T-helper 1 cell (primary cell): ENCODE data around the gene ADAD2.
"Not testable (repeated sequence)": the region's sequence is repeated elsewhere in the genome, so short reads cannot be mapped to it uniquely, and the experiment has no call there.

ENCODE experiments used
- DNase-seq, 5 donors: peaks; one replicate each; pipeline ENCODE4 v3.0.0-alpha.2; 2012 to 2020

Gene ADAD2

GRCh38 chr16:84196727-84197394 is 5.9 kb downstream of the ADAD2 start:
- DNase-seq = no peak

DNA sequence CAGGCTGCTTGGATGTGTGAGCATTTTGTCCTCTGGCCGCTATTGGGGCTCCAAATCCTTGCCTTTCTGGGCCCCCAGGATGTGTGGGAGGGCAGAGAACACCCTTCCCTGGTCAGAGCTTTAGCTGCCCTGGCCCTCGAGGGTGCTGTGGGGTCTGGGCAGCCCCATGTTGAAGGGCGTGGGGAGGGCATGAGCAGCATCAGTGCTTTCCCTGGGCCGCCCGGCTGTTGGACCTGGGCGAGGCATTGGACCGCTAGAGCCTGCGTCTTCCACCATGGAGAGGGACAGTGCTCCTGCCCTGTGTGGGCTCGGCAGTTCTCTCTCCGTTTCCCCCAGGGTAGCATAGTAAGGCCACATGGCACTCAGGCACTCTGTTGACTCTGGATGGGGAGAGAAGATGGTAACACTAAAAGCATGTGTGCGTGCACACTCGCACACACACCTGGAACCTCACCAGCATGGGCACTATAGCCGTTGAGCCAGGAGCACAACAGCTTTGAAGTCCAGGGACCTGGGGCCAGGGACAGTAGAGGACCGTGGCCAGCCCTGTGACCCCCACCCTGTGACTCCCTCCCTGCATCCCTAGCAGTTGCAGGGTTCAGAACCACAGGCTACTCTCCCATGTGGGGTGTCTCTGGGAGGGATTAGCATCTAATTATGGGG is 6.6 kb downstream of the ADAD2 start:
- DNase-seq = no peak

DNA sequence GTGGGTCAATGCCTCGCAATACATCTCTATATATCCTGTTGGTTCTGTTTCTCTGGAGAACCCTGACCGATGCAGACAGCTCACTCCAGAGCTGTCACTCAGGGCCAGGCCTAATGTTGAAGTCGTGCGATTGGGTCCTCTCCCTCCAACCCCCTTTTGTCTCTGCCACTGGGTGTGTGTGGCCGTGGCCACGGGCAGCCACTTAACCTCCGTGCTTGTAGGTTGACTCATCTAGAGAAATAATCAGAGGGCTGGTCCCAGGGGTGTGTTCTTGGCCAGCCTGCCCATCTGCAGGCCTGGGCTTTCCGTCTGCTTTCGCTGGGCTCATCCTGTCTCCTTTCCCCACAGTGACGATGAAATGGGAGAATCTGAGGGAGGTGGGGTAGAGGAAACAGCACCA is 7.4 kb downstream of the ADAD2 start:
- no peak for DNase-seq

DNA sequence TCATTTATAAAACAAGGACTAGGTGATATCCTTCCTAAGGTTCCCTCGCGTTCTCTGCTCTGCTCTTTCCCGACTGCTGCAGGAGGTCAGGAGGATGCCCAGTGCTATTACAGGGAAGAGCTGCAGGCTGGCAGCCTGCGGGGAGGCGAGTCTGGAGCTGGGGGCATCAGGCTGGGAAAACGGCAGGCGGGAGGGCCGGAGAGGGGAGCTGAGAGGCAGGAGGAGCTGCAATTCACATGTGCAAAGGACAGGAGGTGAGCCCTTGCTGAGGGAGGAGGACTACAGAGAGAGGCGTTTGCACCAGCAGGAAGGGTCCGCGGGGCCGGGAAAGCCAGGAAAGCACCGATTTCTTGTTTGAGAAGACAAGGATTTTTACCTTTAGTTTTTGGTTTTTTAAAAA is 8.1 kb downstream of the ADAD2 start:
- no peak for DNase-seq

GRCh38 chr16:84199861-84200260 is 8.9 kb downstream of the ADAD2 start:
- no peak for DNase-seq

- DNase-seq = not testable (repeated sequence)
These were observed 13.6 kb downstream of the ADAD2 start for GRCh38 chr16:84204551-84204950.

- DNase-seq = not testable (repeated sequence)
These were observed 14.2 kb downstream of the ADAD2 start for GRCh38 chr16:84205123-84205522.

DNA sequence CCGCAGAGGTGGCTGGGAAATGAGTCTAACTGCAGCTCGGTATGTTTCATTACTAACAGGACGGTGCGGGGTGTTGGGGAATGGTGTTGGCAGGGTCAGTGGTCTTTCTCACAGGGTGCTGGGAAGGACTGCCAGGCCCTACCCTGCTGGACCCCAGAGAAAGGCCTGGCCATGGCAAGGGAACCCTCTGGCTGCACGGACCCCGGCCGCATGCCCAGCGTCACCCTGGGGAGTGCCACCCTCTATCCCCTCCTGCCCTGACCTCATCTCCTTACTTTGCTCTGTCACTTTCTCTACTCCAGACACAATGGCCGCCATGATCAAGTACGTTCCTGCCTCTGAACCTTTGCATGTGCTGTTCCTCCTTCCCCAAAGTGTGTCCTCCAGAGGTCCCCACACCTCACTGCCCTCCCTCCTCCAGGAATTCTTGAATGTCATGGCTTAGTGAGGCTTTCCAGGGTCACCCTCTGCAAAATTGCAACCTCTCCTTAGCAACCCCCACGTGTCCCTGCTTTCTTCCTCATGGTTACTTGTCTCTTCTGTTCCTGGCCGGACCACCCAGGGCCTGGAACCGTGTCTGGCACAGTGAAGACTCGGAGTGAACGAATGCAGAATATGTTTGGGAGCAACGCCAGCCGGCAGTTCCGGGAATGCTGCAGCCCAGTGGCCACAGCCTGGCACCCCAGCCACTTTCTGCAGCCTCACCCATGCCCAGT is 15.2 kb downstream of the ADAD2 start:
- no peak for DNase-seq

- DNase-seq = no peak
These were observed 16.3 kb downstream of the ADAD2 start for GRCh38 chr16:84207251-84207650.

DNA sequence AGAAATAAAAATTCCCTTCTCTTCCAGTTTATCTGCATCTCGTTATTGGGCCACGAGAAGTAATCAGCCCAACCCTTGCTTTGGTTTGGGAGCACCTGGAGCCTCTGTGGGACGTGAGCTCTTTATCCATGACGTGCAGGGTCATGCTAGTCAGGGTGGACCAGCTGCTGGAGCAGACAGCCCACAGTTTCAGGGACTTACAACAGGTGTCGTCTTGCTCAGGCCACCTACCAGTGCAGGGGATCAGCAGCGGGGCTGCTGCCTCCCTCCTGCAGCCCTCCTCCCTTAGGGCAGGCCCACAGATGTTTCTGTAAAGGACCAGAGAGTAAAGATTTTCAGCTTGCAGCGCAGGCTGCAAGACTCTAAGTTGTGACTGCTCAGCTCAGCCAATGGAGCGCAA is 16.9 kb downstream of the ADAD2 start:
- DNase-seq = no peak

GRCh38 chr16:84209989-84210388 is 19.0 kb downstream of the ADAD2 start:
- DNase-seq = no peak

DNA sequence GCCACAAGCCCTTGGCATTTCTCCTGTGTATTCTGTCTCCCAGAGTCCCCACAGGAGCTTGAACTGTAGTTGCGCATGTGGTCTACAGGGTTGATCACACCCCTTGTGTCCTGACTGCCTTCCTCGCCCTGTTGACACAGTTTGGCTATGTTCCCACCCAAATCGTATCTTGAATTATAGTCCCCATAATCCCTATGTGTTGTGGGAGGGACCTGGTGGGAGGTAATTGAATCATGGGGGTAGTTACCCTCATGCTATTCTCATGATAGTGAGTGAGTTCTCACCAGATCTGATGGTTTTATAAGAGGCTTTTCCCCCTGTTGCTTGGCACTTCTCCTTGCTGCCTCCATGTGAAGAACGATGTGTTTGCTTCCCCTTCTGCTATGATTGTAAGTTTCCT is 21.2 kb downstream of the ADAD2 start:
- no peak for DNase-seq

- no peak for DNase-seq
These were observed 21.7 kb downstream of the ADAD2 start for GRCh38 chr16:84212631-84213030.

GRCh38 chr16:84214451-84215066 is 23.6 kb downstream of the ADAD2 start:
- DNase-seq = no peak

- DNase-seq = no peak
These were observed 24.6 kb downstream of the ADAD2 start for GRCh38 chr16:84215531-84215930.

- not testable (repeated sequence) for DNase-seq
These were observed 25.2 kb downstream of the ADAD2 start for GRCh38 chr16:84216144-84216543.

GRCh38 chr16:84218176-84218823 is 27.3 kb downstream of the ADAD2 start:
- DNase-seq = no peak

DNA sequence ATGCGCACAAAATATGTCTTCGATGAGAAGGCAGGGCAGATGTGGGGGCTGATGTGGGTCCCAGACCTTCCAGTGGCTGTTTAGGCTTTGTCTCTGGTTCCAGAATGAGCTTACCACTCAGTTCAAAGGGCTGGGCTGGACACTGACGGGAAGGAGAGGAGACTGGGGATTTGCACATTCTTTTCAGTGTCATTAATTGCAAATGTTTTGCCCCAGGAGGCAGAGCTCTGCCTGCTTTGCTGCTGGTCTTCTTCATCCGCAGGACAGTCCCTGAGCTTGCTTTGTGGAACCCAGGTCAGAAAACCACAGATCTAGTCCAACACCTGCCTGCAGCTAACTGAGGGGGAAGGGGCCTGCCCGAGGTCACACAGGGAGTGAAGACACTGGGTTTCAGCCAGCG is 28.0 kb downstream of the ADAD2 start:
- DNase-seq = no peak

- DNase-seq = no peak
These were observed 29.9 kb downstream of the ADAD2 start for GRCh38 chr16:84220851-84221250.

- DNase-seq = no peak
These were observed 32.5 kb downstream of the ADAD2 start for GRCh38 chr16:84223456-84223855.

GRCh38 chr16:84224554-84224953 is 33.6 kb downstream of the ADAD2 start:
- no peak for DNase-seq

DNA sequence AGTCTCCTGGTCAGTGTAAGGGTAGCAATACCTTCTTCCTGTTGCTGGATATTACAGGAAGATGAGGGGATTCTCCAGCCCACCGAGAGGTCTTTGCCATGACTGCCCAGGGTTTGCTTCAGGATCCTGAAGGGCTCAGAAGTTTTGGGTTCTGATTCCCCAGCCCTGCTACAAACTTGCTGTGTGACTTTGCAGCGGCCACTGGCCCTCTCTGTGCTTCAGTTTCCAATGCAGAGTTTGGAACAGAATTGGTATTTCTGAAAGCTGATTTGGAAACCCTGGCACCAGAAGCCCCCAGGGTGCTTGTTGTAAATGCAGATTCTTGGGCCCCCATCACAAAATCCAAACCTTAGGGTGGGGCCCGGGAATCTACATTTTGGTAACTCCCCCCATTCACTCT is 34.2 kb downstream of the ADAD2 start:
- no peak for DNase-seq

- no peak for DNase-seq
These were observed 34.6 kb downstream of the ADAD2 start for GRCh38 chr16:84225571-84225970.
